ENCODE results near the gene ZNF750.

Gene ZNF750

DNA sequence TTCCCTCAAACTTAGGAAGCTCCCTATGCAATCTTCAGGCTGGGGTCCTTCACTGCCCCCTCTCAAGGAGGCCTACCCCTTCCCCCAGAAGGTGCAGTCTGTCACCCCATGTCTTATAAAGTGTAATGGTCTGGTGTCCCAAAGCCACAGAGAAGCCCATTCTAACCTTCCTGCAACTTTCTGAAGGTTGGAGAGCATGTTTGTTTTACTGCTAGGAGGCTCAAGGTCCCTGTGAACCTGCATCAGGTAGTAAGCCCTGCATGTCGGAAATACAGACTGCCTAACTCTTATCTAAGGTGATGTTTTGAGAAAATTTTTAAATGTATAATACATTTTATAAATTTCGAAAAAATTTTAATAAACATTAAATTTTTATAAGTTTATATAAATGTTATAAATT, 18.3 kb downstream of the ZNF750 start:
- H3K27ac ChIP-seq (ENCODE audit: extremely low read depth, low read depth, low read length), result no peak overlapping the region

DNA sequence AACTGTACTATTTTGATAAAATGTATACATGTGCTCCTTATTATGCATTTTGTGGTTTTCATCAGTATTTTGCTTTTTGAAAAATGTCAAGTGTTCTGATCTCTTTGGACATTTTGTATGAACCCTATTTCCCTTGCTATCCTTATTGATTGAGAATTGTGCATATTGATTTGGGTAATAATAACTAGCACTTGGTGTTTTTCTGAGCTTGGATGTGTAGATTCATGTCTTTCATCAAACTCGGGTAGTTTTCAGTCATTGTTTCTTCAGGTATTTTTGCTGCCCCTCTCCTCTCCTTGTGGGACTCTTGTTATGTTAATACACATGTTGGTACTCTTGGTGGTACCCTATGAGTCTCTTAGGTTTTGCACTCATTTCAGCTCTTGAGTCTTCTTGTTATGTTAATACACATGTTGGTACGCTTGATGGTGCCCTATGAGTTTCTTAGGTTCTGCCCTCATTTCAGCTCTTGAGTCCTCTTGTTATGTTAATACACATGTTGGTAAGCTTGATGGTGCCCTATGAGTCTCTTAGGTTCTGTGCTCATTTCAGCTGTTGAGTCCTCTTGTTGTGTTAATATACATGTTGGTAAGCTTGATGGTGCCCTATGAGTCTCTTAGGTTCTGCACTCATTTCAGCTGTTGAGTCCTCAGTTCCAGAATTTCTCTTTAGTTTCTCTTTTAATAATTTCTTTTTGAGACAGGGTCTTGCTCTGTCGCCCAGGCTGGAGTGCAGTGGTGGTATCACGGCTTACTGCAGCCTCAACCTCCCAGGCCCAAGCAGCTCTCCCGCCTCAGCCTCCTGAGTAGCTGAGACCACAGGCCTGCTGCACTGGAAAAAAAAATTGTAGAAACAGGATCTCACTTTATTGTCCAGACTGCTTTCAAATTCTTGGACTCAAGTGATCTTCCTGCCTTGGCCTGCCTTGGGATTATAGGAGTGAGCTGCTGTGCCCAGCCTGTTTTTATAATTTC, 19.3 kb downstream of the ZNF750 start:
- Histone ChIP-seq H3K4me3 (ENCODE audit: low read depth, low read length) (no peak overlapping the region), H3K27ac (ENCODE audit: extremely low read depth, low read depth, low read length) (no peak overlapping the region), H3K4me1 (ENCODE audit: control insufficient read depth, insufficient read depth, low read length) (no peaks in the 10 kb centered on the region), H3K9me3 (ENCODE audit: control insufficient read depth, insufficient read depth, low read depth, low read length) (no peaks in the 10 kb centered on the region; the same call in 1 of the 2 replicates), H3K36me3 (ENCODE audit: control insufficient read depth in 2 of 2, insufficient read depth in 1 of 2, low read length in 2 of 2) (peaks cover 13 to 22% of the 10 kb centered on the region in 2 experiments; a peak in 2 of 3 replicates)
- ChIA-PET POLR2A (no interaction called here), CTCF (interaction anchor here (0.8 to 1.4 kb wide), 4 partner anchors 10 to 112 kb away, joined by 3 to 6 read pairs (median 4); no protein-coding TSS in a partner anchor)
- TF ChIP-seq TCF7L2 (IDR thresholded peaks at IDR 0.05; ENCODE audit: borderline replicate concordance, low read depth, low read length) (no peak), ZNF558 (tag by site-specific recombination; IDR thresholded peaks at IDR 0.05) (peak; percentile 100)

More for the DNA sequence above, 18.3 kb downstream of the ZNF750 start:
- H3K4me3 ChIP-seq (ENCODE audit: low read depth, low read length), result no peak overlapping the region
- H3K36me3 ChIP-seq (ENCODE audit: control insufficient read depth in 2 of 2, insufficient read depth in 1 of 2, low read length in 2 of 2), result peaks cover 11 to 18% of the 10 kb centered on the region in 2 experiments; a peak in 2 of 3 replicates
- H3K4me1 ChIP-seq (ENCODE audit: control insufficient read depth, insufficient read depth, low read length), result no peaks in the 10 kb centered on the region
- no peaks in the 10 kb centered on the region; the same call in 1 of the 2 replicates for H3K9me3 ChIP-seq (ENCODE audit: control insufficient read depth, insufficient read depth, low read depth, low read length)
- ChIA-PET POLR2A (no interaction called here), CTCF (interaction anchor here (0.8 to 1.1 kb wide), 2 partner anchors 16 to 111 kb away, joined by 5 to 6 read pairs; no protein-coding TSS in a partner anchor)
- TF ChIP-seq ZNF202 (tag by site-specific recombination; IDR thresholded peaks at IDR 0.05; ENCODE audit: borderline replicate concordance) (no peak), ZBTB17 (tag by site-specific recombination; IDR thresholded peaks at IDR 0.05) (no peak), SETDB1 (IDR thresholded peaks at IDR 0.05; ENCODE audit: insufficient read length, low read length) (no peak), ZIC2 (tag by site-specific recombination; IDR thresholded peaks at IDR 0.05) (no peak), ZNF623 (tag by site-specific recombination; IDR thresholded peaks at IDR 0.05) (no peak), ZNF433 (tag by site-specific recombination; IDR thresholded peaks at IDR 0.05; ENCODE audit: low read depth) (no peak), SALL2 (tag by site-specific recombination; IDR thresholded peaks at IDR 0.05; ENCODE audit: borderline replicate concordance) (no peak), KLF10 (tag by site-specific recombination; IDR thresholded peaks at IDR 0.05) (no peak), ZNF311 (tag by site-specific recombination; IDR thresholded peaks at IDR 0.05; ENCODE audit: borderline replicate concordance) (no peak)
- TF ChIP-seq, protein P1, sequence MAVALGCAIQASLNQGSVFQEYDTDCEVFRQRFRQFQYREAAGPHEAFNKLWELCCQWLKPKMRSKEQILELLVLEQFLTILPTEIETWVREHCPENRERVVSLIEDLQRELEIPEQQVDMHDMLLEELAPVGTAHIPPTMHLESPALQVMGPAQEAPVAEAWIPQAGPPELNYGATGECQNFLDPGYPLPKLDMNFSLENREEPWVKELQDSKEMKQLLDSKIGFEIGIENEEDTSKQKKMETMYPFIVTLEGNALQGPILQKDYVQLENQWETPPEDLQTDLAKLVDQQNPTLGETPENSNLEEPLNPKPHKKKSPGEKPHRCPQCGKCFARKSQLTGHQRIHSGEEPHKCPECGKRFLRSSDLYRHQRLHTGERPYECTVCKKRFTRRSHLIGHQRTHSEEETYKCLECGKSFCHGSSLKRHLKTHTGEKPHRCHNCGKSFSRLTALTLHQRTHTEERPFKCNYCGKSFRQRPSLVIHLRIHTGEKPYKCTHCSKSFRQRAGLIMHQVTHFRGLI (tag by site-specific recombination; IDR thresholded peaks at IDR 0.05), result no peak
- TF ChIP-seq, protein P2, sequence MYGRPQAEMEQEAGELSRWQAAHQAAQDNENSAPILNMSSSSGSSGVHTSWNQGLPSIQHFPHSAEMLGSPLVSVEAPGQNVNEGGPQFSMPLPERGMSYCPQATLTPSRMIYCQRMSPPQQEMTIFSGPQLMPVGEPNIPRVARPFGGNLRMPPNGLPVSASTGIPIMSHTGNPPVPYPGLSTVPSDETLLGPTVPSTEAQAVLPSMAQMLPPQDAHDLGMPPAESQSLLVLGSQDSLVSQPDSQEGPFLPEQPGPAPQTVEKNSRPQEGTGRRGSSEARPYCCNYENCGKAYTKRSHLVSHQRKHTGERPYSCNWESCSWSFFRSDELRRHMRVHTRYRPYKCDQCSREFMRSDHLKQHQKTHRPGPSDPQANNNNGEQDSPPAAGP (tag by site-specific recombination; IDR thresholded peaks at IDR 0.05), result no peak
- TF ChIP-seq, protein P3, sequence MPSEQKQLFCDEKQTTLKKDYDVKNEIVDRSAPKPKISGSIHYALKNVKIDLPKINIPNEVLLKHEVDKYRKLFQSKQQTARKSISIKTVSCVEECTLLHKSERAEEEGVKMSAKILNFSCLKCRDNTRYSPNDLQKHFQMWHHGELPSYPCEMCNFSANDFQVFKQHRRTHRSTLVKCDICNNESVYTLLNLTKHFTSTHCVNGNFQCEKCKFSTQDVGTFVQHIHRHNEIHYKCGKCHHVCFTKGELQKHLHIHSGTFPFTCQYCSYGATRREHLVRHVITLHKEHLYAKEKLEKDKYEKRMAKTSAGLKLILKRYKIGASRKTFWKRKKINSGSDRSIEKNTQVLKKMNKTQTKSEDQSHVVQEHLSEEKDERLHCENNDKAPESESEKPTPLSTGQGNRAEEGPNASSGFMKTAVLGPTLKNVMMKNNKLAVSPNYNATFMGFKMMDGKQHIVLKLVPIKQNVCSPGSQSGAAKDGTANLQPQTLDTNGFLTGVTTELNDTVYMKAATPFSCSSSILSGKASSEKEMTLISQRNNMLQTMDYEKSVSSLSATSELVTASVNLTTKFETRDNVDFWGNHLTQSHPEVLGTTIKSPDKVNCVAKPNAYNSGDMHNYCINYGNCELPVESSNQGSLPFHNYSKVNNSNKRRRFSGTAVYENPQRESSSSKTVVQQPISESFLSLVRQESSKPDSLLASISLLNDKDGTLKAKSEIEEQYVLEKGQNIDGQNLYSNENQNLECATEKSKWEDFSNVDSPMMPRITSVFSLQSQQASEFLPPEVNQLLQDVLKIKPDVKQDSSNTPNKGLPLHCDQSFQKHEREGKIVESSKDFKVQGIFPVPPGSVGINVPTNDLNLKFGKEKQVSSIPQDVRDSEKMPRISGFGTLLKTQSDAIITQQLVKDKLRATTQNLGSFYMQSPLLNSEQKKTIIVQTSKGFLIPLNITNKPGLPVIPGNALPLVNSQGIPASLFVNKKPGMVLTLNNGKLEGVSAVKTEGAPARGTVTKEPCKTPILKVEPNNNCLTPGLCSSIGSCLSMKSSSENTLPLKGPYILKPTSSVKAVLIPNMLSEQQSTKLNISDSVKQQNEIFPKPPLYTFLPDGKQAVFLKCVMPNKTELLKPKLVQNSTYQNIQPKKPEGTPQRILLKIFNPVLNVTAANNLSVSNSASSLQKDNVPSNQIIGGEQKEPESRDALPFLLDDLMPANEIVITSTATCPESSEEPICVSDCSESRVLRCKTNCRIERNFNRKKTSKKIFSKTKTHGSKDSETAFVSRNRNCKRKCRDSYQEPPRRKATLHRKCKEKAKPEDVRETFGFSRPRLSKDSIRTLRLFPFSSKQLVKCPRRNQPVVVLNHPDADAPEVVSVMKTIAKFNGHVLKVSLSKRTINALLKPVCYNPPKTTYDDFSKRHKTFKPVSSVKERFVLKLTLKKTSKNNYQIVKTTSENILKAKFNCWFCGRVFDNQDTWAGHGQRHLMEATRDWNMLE (tag by site-specific recombination; conservative IDR thresholded peaks at IDR 0.05; ENCODE audit: low read depth), result no peak

Data from HEK293 (cell line).